Endometrial microvascular endothelial cells (primary cell): ENCODE data around the gene AKAP13. TPM values are rescaled to one million over a fixed set of nuclear protein-coding genes. Genes with fewer than 3 reads are reported as not detected.
"Not testable (repeated sequence)": the region's sequence is repeated elsewhere in the genome, so short reads cannot be mapped to it uniquely, and the experiment has no call there.

Source experiments
- in situ Hi-C: cut with HindIII; loops from 2 replicates; pipeline ENCODE4 v1.10.0; 2017; ENCODE audit warnings: low sequenced_read_pairs, low pct_unique_long_range_greater_than_20kb; ENCODE audit errors: inconsistent ontology term
- total RNA-seq: library from RNA; depleted of rRNA; stranded (reverse); fragments of >200 nt; gene quantifications from one replicate; pipeline ENCODE4 v1.2.3, GENCODE V29; 2015; ENCODE audit errors: inconsistent ontology term

Gene AKAP13
- total RNA-seq, 1 donor from 2014 or later: 27.7 TPM

DNA sequence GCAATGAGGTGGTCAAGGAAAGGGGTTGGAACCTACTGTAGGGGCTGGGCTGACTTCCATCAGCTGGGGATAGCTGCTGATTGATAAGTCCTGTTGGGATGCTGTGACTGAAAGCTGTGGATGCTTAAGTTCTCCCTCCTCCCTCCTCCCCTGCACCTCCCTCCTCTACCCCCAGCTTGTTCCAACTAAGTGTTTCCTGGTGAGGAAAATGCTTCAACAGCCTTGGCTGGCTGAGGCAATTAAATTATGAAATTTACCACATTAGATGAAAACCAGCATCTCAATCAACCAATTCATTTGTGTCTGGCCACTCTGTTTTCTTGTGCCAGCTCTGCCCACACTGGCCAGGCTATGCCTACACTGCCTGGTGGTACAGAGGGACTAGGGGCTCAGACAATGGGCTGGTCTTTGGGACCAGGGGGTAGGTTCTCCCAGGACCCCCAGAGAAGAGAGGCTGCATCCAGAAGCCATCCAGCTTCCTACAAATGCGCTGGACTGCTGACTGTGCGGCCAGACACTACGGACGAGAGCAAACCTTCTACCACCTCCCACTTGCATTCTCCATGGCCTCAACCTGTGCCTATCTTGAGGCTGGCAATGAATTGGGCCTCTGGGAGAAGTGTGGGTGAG, 411.8 kb downstream of the AKAP13 start:
- in situ Hi-C loops: no loop called here

DNA sequence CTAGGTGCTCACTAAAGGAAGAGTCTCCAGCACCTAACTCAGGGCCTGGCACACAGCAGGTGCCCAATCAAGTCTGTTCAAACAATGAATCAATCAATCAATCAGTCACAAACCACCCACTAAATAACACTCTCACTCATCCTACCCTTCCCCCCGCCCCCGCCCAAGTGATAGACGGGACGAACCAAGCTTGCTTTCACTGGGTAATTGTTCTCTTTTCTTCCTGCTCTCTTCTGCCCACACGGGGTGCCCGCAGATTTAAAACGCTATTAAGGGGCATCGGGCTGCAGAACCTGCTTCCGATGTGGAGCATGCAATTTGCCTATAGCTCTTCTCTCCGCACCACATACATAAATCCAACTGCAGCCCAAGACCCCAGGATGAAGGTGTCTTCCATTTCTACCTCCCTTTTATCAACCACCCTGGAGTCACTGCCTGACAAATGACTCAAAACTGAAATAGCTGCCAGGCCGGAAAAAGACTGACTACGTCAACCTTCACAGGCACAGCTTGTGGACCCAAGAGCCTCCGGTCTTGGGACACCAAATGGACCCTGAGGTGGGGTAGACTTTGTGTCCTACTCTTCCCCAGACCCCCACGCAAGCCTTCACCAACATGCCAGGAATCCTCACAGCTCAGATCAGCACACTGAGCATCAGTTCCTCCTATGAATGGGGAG, 412.6 kb downstream of the AKAP13 start:
- in situ Hi-C loops: no loop called here

DNA sequence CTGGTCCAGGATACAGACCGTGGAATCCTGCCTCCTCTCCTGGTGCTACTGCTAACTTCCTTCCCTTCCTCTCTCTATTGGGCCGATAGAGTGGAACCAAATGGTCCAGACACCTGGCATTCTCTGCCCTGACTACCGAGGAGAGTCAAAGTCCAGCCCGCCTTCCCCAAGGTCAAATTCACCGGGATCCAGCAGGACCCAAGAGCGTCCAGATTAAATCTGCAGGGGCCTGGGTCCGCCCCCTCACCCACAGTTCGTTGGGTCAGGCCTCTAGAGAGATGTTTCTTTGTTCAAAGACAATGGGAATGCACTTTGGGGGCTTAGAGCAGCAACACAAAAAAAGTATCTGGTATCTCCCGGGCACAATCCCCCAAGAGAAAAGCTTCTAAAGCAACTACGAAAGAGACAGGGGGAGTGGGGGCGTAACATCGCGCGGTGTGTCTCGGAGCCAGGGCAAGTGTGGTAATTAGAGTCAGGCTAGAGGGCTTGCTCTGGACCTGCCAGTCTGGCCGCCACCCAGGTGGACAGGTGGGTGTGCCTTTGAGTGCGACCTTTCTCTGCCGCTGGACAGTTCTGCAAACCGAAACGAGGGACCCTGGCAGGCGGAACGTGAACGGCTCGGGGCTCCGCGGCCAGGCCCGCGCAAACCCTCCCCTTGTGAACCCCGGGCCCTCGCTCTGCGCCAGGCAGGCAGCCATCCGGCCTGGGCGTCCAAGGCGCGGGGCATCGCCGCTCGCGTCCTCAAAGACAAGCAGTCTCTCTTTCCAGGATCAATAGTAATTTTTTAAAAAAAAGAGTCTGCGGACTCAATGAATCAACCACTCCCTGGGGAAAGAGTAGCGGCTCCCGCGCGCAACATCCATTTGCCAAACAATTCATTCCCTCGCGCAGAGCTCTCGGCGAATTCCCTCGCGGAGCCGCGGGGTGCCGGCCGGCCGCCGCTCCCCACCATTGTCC, 413.5 kb downstream of the AKAP13 start:
- in situ Hi-C loops: no loop called here

DNA sequence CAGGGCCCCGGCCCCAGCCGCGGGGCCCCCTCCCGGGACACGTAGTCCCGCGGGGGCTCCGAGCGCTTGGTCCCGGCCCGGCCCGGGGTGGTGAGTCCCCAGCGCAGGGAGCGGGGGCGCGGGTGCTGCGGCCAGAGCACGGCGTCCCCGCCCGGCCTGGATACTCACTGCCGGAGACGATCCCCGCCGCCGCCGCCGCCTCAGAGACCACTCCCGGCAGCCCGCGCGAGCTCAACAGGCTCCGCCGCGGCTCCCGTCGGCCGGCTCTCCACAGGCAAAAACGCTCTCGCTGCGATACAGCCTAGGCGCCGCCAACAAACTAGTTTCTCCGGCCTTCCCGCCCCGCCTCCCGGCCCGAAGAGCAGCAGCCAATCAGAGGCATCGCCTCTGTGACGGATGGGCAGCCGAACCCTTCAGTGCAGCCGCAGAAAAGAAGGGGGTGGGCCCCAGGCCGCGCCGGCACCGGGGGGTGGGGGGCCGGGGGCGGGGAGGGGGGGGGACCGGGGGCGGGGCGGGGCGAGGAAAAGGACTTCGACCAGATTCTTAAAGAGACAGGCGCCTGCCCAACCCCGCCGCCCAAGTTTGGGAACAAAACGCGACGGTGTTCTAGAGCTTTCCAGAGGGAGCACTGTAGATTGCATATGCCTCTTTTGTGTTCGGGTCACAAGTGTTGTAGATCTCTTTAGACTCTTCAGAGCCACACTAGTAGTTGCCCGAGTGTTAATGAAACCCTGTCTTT, 414.4 kb downstream of the AKAP13 start, which contains the start of gene KLHL25:
Gene KLHL25 (minus strand): TSS at position 328 of the 739 bp plus-strand sequence. CDS start 25,115 bp downstream, outside the sequence.
- in situ Hi-C loops: no loop called here

DNA sequence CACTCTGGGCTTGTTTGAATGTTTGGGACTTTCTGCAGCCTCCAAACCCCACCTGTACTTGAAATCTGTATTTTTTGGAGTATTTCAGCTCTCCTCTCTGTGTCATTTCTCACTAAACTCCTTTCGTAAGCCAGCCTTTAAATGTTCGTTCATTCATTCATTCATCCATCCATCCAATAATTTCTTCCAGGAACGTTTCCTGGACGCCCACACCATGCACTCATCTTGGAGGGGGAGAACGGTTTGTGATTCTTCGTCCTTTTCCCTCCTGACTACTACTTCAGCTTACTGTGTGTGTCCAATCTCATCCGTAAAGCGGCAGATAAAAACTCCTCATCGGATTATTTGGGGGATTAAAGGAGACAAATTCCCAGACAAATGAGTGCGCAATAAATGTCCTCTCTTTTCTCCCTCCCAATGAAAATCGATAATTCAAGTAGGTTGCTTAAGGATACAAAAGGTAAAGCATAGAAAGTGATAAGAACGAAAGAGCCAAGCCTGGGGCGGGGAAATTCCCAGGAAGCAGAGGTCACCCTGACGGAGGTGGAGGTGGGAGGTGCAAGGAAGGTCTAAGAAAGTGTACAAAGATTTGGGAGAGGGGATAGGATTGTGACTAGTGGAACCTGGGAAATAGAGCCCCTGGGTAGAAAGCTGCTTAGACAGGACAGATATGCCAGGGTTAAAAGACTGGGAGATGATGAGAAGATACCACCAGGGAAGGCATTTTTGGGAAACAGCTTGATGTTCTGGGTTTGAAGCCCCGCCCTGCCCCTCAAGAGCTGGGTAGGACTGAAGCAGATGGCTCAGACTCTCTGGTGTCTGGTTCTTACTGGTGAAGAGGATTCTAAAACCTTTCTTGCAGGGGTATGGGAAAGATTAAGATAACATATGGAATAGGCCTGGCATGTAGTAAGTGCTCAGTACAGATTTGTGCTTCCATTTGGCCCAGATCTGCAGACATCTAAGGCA, 415.2 kb downstream of the AKAP13 start:
- in situ Hi-C loops: no loop called here

DNA sequence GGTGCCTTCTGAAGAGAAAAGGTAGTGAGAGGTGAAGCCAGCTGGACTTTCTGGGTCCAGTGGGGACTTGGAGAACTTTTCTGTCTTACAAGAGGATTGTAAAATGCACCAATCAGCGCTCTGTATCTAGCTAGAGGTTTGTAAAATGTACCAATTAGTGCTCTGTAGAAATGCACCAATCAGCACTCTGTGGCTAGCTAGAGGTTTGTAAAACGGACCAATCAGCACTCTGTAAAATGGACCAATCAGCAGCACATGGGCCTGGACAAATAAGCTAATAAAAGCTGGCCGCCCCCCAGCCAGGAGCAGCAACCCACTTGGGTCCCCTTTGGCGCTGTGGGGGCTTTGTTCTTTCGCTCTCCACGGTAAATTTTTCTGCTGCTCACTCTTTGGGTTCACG, 416.0 kb downstream of the AKAP13 start:
- in situ Hi-C loops: not testable (repeated sequence)
